MM.1S (cell line): ENCODE measurements around the gene CRTC3.

Experiments
- EZH2 ChIP-seq: fragments of 300-600 bp; sonication (generic); optimal IDR thresholded peaks from 2 replicates; pipeline ENCODE3; 2017; ENCODE audit warnings: low read depth, mild to moderate bottlenecking, antibody characterized with exemption, low read length, mixed read lengths
- EZH2phosphoT487 ChIP-seq: fragments of 300-600 bp; sonication (generic); IDR thresholded peaks from 2 replicates; pipeline ENCODE4 v1.6.1; 2018; ENCODE audit warnings: antibody characterized with exemption, low read length
- TF ChIP-seq, protein P1 (sequence below): fragments of 300-600 bp; sonication (generic); IDR thresholded peaks from 2 replicates; pipeline ENCODE4 v1.5.1; 2016; ENCODE audit warnings: antibody characterized with exemption, low read length, mixed read lengths

DNA sequence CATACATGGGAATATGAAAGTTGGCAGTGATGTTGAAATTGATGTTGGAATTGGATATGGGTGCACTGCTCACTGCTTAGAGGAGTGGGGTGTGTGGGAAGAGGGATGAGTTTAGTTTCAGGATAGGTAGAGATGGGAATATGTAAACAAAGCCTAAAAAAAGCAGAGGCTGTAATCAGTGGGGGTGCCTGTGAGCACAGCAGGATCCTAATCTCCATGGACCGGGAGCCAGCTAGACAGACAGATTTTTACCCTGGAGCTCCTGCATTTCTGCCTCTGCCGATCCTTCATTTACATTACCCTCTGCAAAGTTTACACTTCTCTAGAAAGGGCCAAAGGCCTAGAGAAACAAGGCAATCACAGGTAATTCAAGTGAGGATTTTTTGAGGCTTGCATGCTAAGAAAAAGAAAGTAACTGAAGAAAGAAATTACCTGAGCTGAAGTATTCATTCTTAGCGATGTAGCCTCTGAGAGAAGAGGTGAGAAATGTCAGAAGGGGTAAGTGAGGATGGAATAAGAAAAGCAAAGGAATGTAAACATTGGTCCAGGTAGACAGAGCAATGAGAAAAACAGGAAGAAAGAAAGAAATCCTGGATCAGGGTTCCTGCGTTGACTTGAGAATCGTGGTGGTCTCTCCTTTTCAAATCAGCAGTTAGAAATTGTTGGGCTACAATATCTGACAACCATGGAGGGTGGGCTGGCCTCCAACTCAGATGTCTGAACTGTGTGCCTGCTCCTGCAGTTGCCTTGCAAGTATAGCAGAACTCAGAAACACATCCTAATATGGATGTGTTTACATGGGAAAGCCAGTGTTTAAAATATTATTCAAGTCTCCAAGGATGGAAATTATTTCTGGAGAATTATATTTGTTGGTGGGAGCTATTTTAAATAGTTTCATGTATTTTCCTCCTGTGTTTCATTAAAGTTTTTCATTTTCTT lies 79.8 kb downstream of the CRTC3 start:
- TF ChIP-seq, protein P1, sequence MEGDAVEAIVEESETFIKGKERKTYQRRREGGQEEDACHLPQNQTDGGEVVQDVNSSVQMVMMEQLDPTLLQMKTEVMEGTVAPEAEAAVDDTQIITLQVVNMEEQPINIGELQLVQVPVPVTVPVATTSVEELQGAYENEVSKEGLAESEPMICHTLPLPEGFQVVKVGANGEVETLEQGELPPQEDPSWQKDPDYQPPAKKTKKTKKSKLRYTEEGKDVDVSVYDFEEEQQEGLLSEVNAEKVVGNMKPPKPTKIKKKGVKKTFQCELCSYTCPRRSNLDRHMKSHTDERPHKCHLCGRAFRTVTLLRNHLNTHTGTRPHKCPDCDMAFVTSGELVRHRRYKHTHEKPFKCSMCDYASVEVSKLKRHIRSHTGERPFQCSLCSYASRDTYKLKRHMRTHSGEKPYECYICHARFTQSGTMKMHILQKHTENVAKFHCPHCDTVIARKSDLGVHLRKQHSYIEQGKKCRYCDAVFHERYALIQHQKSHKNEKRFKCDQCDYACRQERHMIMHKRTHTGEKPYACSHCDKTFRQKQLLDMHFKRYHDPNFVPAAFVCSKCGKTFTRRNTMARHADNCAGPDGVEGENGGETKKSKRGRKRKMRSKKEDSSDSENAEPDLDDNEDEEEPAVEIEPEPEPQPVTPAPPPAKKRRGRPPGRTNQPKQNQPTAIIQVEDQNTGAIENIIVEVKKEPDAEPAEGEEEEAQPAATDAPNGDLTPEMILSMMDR: no peak
- TF ChIP-seq EZH2phosphoT487: no peak
- TF ChIP-seq EZH2: no peak
